ENCODE data around the gene FBXO46. TPM values are rescaled to one million over a fixed set of nuclear protein-coding genes. Genes with fewer than 3 reads are reported as not detected.
A peak's percentile ranks its signal among the peaks of the same experiment; 100 is the strongest.
"Not testable (repeated sequence)": the region's sequence is repeated elsewhere in the genome, so short reads cannot be mapped to it uniquely, and the experiment has no call there.

The FBXO46 gene
- total RNA-seq, 1 experiment from 2014 or later, result 43.9 TPM

DNA sequence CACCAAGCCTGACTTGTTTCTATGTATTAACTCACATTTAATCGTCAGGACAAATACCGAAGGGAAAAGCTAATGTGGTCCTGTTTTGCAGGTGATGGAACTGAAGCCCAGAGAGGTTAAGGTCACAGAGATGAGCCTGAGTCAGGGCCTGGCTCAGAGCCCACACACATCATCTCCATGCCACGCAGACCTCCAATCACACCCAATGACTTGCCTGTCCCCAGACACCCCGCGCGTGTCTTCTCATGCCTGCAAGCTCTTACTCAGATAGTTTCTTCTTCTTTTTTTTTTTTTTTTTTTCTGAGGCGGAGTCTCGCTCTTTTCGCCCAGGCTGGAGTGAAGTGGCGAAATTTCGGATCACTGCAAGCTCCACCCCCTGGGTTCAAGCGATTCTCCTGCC lies 21.9 kb upstream of the FBXO46 start:
- Histone ChIP-seq H3K23me2 (ENCODE audit: insufficient read length, low read depth, low read length, poor library complexity, severe bottlenecking) (no peaks in the 10 kb centered on the region), H3K4me1 (ENCODE audit: insufficient read depth, low read length) (no peaks in the 10 kb centered on the region), H2BK20ac (ENCODE audit: low read depth, low read length, poor library complexity, severe bottlenecking) (no peak overlapping the region), H4K5ac (ENCODE audit: insufficient read length, low read depth, low read length) (no peak overlapping the region), H3K14ac (ENCODE audit: insufficient read depth, low read length) (no peak overlapping the region), H3K79me1 (ENCODE audit: insufficient read depth, low read depth, low read length, poor library complexity, severe bottlenecking) (no peaks in the 10 kb centered on the region), H3K9me3 (ENCODE audit: control insufficient read depth, low read depth, low read length) (no peaks in the 10 kb centered on the region), H3K4ac (ENCODE audit: low read depth, low read length) (no peak overlapping the region), H3K79me2 (ENCODE audit: insufficient read depth, low read length) (no peaks in the 10 kb centered on the region), H4K20me1 (ENCODE audit: control insufficient read depth, insufficient read depth, insufficient read length) (no peaks in the 10 kb centered on the region), H3T11ph (ENCODE audit: low read length) (no peak overlapping the region), H2AFZ (ENCODE audit: low read length) (no peak overlapping the region), H3K56ac (ENCODE audit: insufficient read length, low read depth, low read length) (no peak overlapping the region), H3K9ac (ENCODE audit: extremely low read depth, insufficient read length, low read length) (no peak overlapping the region), H4K8ac (replicated peaks; ENCODE audit: insufficient read length, low read depth, low read length) (no peak overlapping the region), H3K18ac (ENCODE audit: insufficient read length, low read depth, low read length) (no peak overlapping the region), H3K4me2 (ENCODE audit: insufficient read depth, insufficient read length, low read length) (no peak overlapping the region), H2BK12ac (ENCODE audit: insufficient read length, low read depth, low read length) (no peak overlapping the region), H3K27me3 (ENCODE audit: insufficient read depth, low read length) (no peaks in the 10 kb centered on the region), H2BK15ac (ENCODE audit: low read depth, low read length) (no peak overlapping the region), H2BK5ac (ENCODE audit: insufficient read length, low read length) (no peak overlapping the region), H3K23ac (ENCODE audit: insufficient read length, low read depth, low read length) (no peak overlapping the region), H2BK120ac (ENCODE audit: low read depth, low read length, poor library complexity, severe bottlenecking) (no peak overlapping the region), H3K27ac (ENCODE audit: insufficient read length, low read depth, low read length) (no peak overlapping the region), H2AK5ac (ENCODE audit: insufficient read length, low read length) (no peak overlapping the region), H4K91ac (ENCODE audit: insufficient read length, low read depth, low read length) (no peak overlapping the region)
- Mint-ChIP-seq H3K36me3 (ENCODE audit: insufficient read depth in 1 of 3, low read depth in 3 of 3) (no peaks in the 10 kb centered on the region), H3K27me3 (ENCODE audit: low read depth) (peaks cover 14% of the 10 kb centered on the region), H3K9me3 (no peaks in the 10 kb centered on the region), H3K27ac (peak overlapping the region in 1 of 3 experiments; percentile 24; a peak in 1 of 7 replicates), H3K4me3 (no peak overlapping the region), H3K4me1 (peaks cover 3 to 6% of the 10 kb centered on the region in 2 experiments; a peak in 3 of 4 replicates)
- TF ChIP-seq, protein P1, sequence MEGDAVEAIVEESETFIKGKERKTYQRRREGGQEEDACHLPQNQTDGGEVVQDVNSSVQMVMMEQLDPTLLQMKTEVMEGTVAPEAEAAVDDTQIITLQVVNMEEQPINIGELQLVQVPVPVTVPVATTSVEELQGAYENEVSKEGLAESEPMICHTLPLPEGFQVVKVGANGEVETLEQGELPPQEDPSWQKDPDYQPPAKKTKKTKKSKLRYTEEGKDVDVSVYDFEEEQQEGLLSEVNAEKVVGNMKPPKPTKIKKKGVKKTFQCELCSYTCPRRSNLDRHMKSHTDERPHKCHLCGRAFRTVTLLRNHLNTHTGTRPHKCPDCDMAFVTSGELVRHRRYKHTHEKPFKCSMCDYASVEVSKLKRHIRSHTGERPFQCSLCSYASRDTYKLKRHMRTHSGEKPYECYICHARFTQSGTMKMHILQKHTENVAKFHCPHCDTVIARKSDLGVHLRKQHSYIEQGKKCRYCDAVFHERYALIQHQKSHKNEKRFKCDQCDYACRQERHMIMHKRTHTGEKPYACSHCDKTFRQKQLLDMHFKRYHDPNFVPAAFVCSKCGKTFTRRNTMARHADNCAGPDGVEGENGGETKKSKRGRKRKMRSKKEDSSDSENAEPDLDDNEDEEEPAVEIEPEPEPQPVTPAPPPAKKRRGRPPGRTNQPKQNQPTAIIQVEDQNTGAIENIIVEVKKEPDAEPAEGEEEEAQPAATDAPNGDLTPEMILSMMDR (conservative IDR thresholded peaks at IDR 0.05), result no peak
- no peak for DNase-seq
- no CpG with 5 or more reads among the region's 12 CpGs for WGBS (ENCODE audit: extremely low coverage, insufficient read length, low lambda C conversion rate)

DNA sequence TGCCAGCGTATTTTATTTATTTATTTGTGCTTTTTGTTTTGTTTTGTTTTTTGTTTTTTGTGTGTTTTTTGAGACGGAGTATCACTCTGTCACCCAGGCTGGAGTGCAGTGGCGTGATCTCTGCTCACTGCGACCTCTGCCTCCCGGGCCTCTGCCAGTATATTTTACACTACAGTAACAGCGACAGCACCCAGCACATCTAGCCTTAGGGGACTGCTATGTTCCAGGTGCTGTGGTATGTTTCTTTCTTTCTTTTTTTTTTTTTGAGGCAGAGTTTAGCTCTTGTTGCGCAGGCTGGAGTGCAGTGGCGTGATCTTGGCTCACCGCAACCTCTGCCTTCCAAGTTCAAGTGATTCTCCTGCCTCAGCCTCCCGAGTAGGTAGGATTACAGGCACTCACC lies 20.8 kb upstream of the FBXO46 start:
- not testable (repeated sequence) for H4K91ac ChIP-seq (ENCODE audit: insufficient read length, low read depth, low read length); H2BK12ac ChIP-seq (ENCODE audit: insufficient read length, low read depth, low read length); H2AK5ac ChIP-seq (ENCODE audit: insufficient read length, low read length); DNase-seq; H2AFZ ChIP-seq (ENCODE audit: low read length); H3K9ac ChIP-seq (ENCODE audit: extremely low read depth, insufficient read length, low read length); H3K23me2 ChIP-seq (ENCODE audit: insufficient read length, low read depth, low read length, poor library complexity, severe bottlenecking); H3K27ac ChIP-seq (ENCODE audit: insufficient read length, low read depth, low read length); H3K79me1 ChIP-seq (ENCODE audit: insufficient read depth, low read depth, low read length, poor library complexity, severe bottlenecking); H3K56ac ChIP-seq (ENCODE audit: insufficient read length, low read depth, low read length); H3K4me2 ChIP-seq (ENCODE audit: insufficient read depth, insufficient read length, low read length); H3K79me2 ChIP-seq (ENCODE audit: insufficient read depth, low read length); H3K9me3 ChIP-seq (ENCODE audit: control insufficient read depth, low read depth, low read length); H3K4me1 ChIP-seq (ENCODE audit: insufficient read depth, low read length); H4K20me1 ChIP-seq (ENCODE audit: control insufficient read depth, insufficient read depth, insufficient read length); H2BK5ac ChIP-seq (ENCODE audit: insufficient read length, low read length); H4K8ac ChIP-seq (replicated peaks; ENCODE audit: insufficient read length, low read depth, low read length); H3K27me3 ChIP-seq (ENCODE audit: insufficient read depth, low read length); H3K36me3 Mint-ChIP-seq (ENCODE audit: insufficient read depth in 1 of 3, low read depth in 3 of 3); H3K14ac ChIP-seq (ENCODE audit: insufficient read depth, low read length); H3K4me1 Mint-ChIP-seq; H2BK20ac ChIP-seq (ENCODE audit: low read depth, low read length, poor library complexity, severe bottlenecking); H2BK120ac ChIP-seq (ENCODE audit: low read depth, low read length, poor library complexity, severe bottlenecking); H3K4ac ChIP-seq (ENCODE audit: low read depth, low read length); H3K4me3 Mint-ChIP-seq; H3K18ac ChIP-seq (ENCODE audit: insufficient read length, low read depth, low read length); H3T11ph ChIP-seq (ENCODE audit: low read length); H2BK15ac ChIP-seq (ENCODE audit: low read depth, low read length); H3K9me3 Mint-ChIP-seq; H3K23ac ChIP-seq (ENCODE audit: insufficient read length, low read depth, low read length); H4K5ac ChIP-seq (ENCODE audit: insufficient read length, low read depth, low read length)
- Mint-ChIP-seq H3K27ac (peak overlapping the region in 1 of 3 experiments; percentile 75; a peak in 1 of 7 replicates), H3K27me3 (ENCODE audit: low read depth) (peaks cover 13% of the 10 kb centered on the region)
- WGBS (ENCODE audit: extremely low coverage, insufficient read length, low lambda C conversion rate), result no CpG with 5 or more reads among the region's 10 CpGs
